Ishikawa (cell line): ENCODE results near the gene MYO3A.

Experiments
- CEBPB ChIP-seq: IDR thresholded peaks from 2 replicates; pipeline ENCODE4 v1.6.1; 2012
- CREB1 ChIP-seq: IDR thresholded peaks from 2 replicates; pipeline ENCODE4 v1.6.1; 2012; ENCODE audit warnings: low read depth
- EGR1 ChIP-seq: IDR thresholded peaks from 2 replicates; pipeline ENCODE4 v1.6.1; 2012
- EP300 ChIP-seq: IDR thresholded peaks from 2 replicates; pipeline ENCODE4 v1.6.1; 2012; ENCODE audit warnings: borderline replicate concordance
- FOXM1 ChIP-seq: IDR thresholded peaks from 2 replicates; pipeline ENCODE4 v1.6.1; 2012; ENCODE audit warnings: low read depth, borderline replicate concordance
- MAX ChIP-seq: IDR thresholded peaks from 2 replicates; pipeline ENCODE4 v1.6.1; 2012
- NFIC ChIP-seq: IDR thresholded peaks from 2 replicates; pipeline ENCODE4 v1.6.1; 2012
- RAD21 ChIP-seq: IDR thresholded peaks from 2 replicates; pipeline ENCODE4 v1.6.1; 2012; ENCODE audit warnings: low read depth
- REST ChIP-seq: IDR thresholded peaks from 2 replicates; pipeline ENCODE4 v1.6.1; 2012; ENCODE audit warnings: low read depth, mild to moderate bottlenecking
- TAF1 ChIP-seq: IDR thresholded peaks from 2 replicates; pipeline ENCODE4 v1.6.1; 2012; ENCODE audit warnings: low read depth, mild to moderate bottlenecking
- TCF12 ChIP-seq: IDR thresholded peaks from 2 replicates; pipeline ENCODE4 v1.6.1; 2012; ENCODE audit warnings: low read depth
- TEAD4 ChIP-seq: IDR thresholded peaks from 2 replicates; pipeline ENCODE4 v1.6.1; 2012
- USF1 ChIP-seq: IDR thresholded peaks from 2 replicates; pipeline ENCODE4 v1.6.1; 2012
- YY1 ChIP-seq: IDR thresholded peaks from 2 replicates; pipeline ENCODE4 v1.6.1; 2012; ENCODE audit warnings: low read depth
- ZBTB7A ChIP-seq: IDR thresholded peaks from 2 replicates; pipeline ENCODE4 v1.6.1; 2012; ENCODE audit warnings: low read depth

MYO3A gene

GRCh38 chr10:25933653-25934608 is at the start of gene MYO3A:
MYO3A (plus strand) TSS chr10:25934229; CDS start chr10:25952111, 17,882 bp downstream.
- TF ChIP-seq ZBTB7A: no peak

GRCh38 chr10:25888627-25889026 is 45.4 kb upstream of the MYO3A start:
- TF ChIP-seq RAD21 (no peak), NFIC (no peak), TCF12 (no peak)

- TF ChIP-seq EP300: no peak
- TF ChIP-seq RAD21: no peak
- no peak for TF ChIP-seq CEBPB
- TF ChIP-seq FOXM1: no peak
- no peak for TF ChIP-seq NFIC
- TF ChIP-seq YY1: no peak
Observed at GRCh38 chr10:25890995-25891394, 43.0 kb upstream of the MYO3A start.

GRCh38 chr10:25895856-25896255 is 38.2 kb upstream of the MYO3A start:
- no peak for TF ChIP-seq EP300
- TF ChIP-seq RAD21: no peak
- no peak for TF ChIP-seq YY1
- no peak for TF ChIP-seq TEAD4
- no peak for TF ChIP-seq CEBPB
- TF ChIP-seq REST: no peak
- no peak for TF ChIP-seq TCF12
- no peak for TF ChIP-seq MAX
- TF ChIP-seq ZBTB7A: no peak
- no peak for TF ChIP-seq FOXM1
- no peak for TF ChIP-seq EGR1
- TF ChIP-seq TAF1: no peak
- no peak for TF ChIP-seq USF1

- TF ChIP-seq CREB1: no peak
- no peak for TF ChIP-seq MAX
- TF ChIP-seq FOXM1: no peak
- TF ChIP-seq CEBPB: no peak
- TF ChIP-seq EP300: no peak
- TF ChIP-seq TCF12: no peak
- TF ChIP-seq NFIC: no peak
- no peak for TF ChIP-seq ZBTB7A
- no peak for TF ChIP-seq YY1
- no peak for TF ChIP-seq USF1
- no peak for TF ChIP-seq RAD21
- no peak for TF ChIP-seq EGR1
- TF ChIP-seq TEAD4: no peak
Observed at GRCh38 chr10:25896421-25896820, 37.6 kb upstream of the MYO3A start.

- no peak for TF ChIP-seq TEAD4
- no peak for TF ChIP-seq YY1
Observed at GRCh38 chr10:25899304-25899703, 34.7 kb upstream of the MYO3A start.

GRCh38 chr10:25901199-25901598 is 32.8 kb upstream of the MYO3A start:
- no peak for TF ChIP-seq MAX
- no peak for TF ChIP-seq EGR1
- no peak for TF ChIP-seq REST
- TF ChIP-seq ZBTB7A: no peak
- TF ChIP-seq TEAD4: no peak
- TF ChIP-seq TCF12: no peak
- no peak for TF ChIP-seq TAF1
- TF ChIP-seq RAD21: no peak
